ENCODE measurements around the gene THADA. TPM values are rescaled to one million over a fixed set of nuclear protein-coding genes. Genes with fewer than 3 reads are reported as not detected.
"Not testable (repeated sequence)": the region's sequence is repeated elsewhere in the genome, so short reads cannot be mapped to it uniquely, and the experiment has no call there.

THADA gene
- total RNA-seq, 1 donor from 2014 or later: 28.3 TPM

GRCh38 chr2:43400508-43400907 lies 195.3 kb downstream of the THADA start:
- peak; percentile 27 for TF ChIP-seq CTCF (IDR thresholded peaks at IDR 0.05)
- no peak overlapping the region for H3K27ac Mint-ChIP-seq (ENCODE audit: unreplicated experiment)
- H3K9me3 Mint-ChIP-seq (ENCODE audit: unreplicated experiment): no peaks in the 10 kb centered on the region
- no peak for DNase-seq (ENCODE audit: extremely low spot score, unreplicated experiment)
- no peaks in the 10 kb centered on the region for H3K27me3 Mint-ChIP-seq (ENCODE audit: unreplicated experiment)
- H3K4me3 Mint-ChIP-seq (ENCODE audit: unreplicated experiment): no peak overlapping the region
- H3K36me3 Mint-ChIP-seq (ENCODE audit: unreplicated experiment): peaks cover 14% of the 10 kb centered on the region
- H3K4me1 Mint-ChIP-seq (ENCODE audit: unreplicated experiment): peaks cover 27% of the 10 kb centered on the region

- Mint-ChIP-seq H3K27me3 (ENCODE audit: unreplicated experiment) (no peaks in the 10 kb centered on the region), H3K36me3 (ENCODE audit: unreplicated experiment) (peaks cover 14% of the 10 kb centered on the region), H3K4me3 (ENCODE audit: unreplicated experiment) (no peak overlapping the region), H3K27ac (ENCODE audit: unreplicated experiment) (peak overlapping the region; percentile 16), H3K4me1 (ENCODE audit: unreplicated experiment) (peaks cover 22% of the 10 kb centered on the region), H3K9me3 (ENCODE audit: unreplicated experiment) (no peaks in the 10 kb centered on the region)
- no peak for DNase-seq (ENCODE audit: extremely low spot score, unreplicated experiment)
- no peak for TF ChIP-seq CTCF (IDR thresholded peaks at IDR 0.05)
Measured at GRCh38 chr2:43399515-43400264, 196.1 kb downstream of the THADA start.

- DNase-seq (ENCODE audit: extremely low spot score, unreplicated experiment): no peak
- Mint-ChIP-seq H3K36me3 (ENCODE audit: unreplicated experiment) (peaks cover 14% of the 10 kb centered on the region), H3K9me3 (ENCODE audit: unreplicated experiment) (no peaks in the 10 kb centered on the region), H3K27ac (ENCODE audit: unreplicated experiment) (peak overlapping the region; percentile 16), H3K4me3 (ENCODE audit: unreplicated experiment) (no peak overlapping the region), H3K4me1 (ENCODE audit: unreplicated experiment) (peaks cover 22% of the 10 kb centered on the region), H3K27me3 (ENCODE audit: unreplicated experiment) (no peaks in the 10 kb centered on the region)
- TF ChIP-seq CTCF (IDR thresholded peaks at IDR 0.05): no peak
Measured at GRCh38 chr2:43399098-43399497, 196.7 kb downstream of the THADA start.

GRCh38 chr2:43397821-43398220 lies 198.0 kb downstream of the THADA start:
- Mint-ChIP-seq H3K4me3 (ENCODE audit: unreplicated experiment) (no peak overlapping the region), H3K27me3 (ENCODE audit: unreplicated experiment) (no peaks in the 10 kb centered on the region), H3K36me3 (ENCODE audit: unreplicated experiment) (peaks cover 14% of the 10 kb centered on the region), H3K9me3 (ENCODE audit: unreplicated experiment) (no peaks in the 10 kb centered on the region), H3K4me1 (ENCODE audit: unreplicated experiment) (peaks cover 27% of the 10 kb centered on the region), H3K27ac (ENCODE audit: unreplicated experiment) (no peak overlapping the region)
- no peak for DNase-seq (ENCODE audit: extremely low spot score, unreplicated experiment)
- no peak for TF ChIP-seq CTCF (IDR thresholded peaks at IDR 0.05)

- Mint-ChIP-seq H3K27me3 (ENCODE audit: unreplicated experiment) (no peaks in the 10 kb centered on the region), H3K4me1 (ENCODE audit: unreplicated experiment) (peaks cover 31% of the 10 kb centered on the region), H3K9me3 (ENCODE audit: unreplicated experiment) (no peaks in the 10 kb centered on the region), H3K36me3 (ENCODE audit: unreplicated experiment) (peaks cover 14% of the 10 kb centered on the region), H3K27ac (ENCODE audit: unreplicated experiment) (no peak overlapping the region), H3K4me3 (ENCODE audit: unreplicated experiment) (no peak overlapping the region)
- no peak for DNase-seq (ENCODE audit: extremely low spot score, unreplicated experiment)
- no peak for TF ChIP-seq CTCF (IDR thresholded peaks at IDR 0.05)
Measured at GRCh38 chr2:43397411-43397810, 198.4 kb downstream of the THADA start.

DNA sequence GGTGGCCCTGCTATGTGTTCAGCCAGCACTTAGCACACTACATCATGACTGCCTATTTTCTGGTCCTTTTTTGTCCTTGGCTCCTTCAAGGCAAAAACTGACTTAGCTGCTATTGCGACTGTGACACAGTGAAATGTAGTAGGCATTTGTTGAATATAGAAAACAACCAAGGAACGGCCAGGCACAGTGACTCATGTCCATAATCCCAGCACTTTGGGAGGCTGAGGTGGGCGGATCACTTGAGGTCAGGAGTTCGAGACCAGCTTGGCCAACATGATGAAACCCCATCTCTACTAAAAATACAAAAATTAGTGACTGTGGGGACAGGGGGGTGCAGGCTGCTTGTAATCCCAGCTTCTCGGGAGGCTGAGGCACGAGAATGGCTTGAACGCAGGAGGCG lies 199.5 kb downstream of the THADA start:
- not testable (repeated sequence) for DNase-seq (ENCODE audit: extremely low spot score, unreplicated experiment); H3K9me3 Mint-ChIP-seq (ENCODE audit: unreplicated experiment); H3K27me3 Mint-ChIP-seq (ENCODE audit: unreplicated experiment); H3K4me3 Mint-ChIP-seq (ENCODE audit: unreplicated experiment); H3K27ac Mint-ChIP-seq (ENCODE audit: unreplicated experiment)
- Mint-ChIP-seq H3K36me3 (ENCODE audit: unreplicated experiment) (peaks cover 14% of the 10 kb centered on the region), H3K4me1 (ENCODE audit: unreplicated experiment) (peaks cover 40% of the 10 kb centered on the region)

All from osteocyte (in vitro differentiated cells).